SK-N-SH (cell line): ENCODE measurements around the gene ABCB6. TPM values are rescaled to one million over a fixed set of nuclear protein-coding genes. Genes with fewer than 3 reads are reported as not detected.
A peak's percentile ranks its signal among the peaks of the same experiment; 100 is the strongest.

Experiments used
- CTCF ChIA-PET: fragments of 300-600, 350-600 bp; formaldehyde crosslinking; extraction: SDS; loops from one replicate; lab custom pipeline; 2021; lab: Yijun Ruan, JAX
- POLR2A ChIA-PET: fragments of 350-600 bp; sonication (Branson Sonifier 250); formaldehyde crosslinking; extraction: SDS; loops from one replicate; lab custom pipeline; 2020; ENCODE audit warnings: antibody characterized with exemption, inconsistent platforms; lab: Yijun Ruan, JAX
- DNase-seq: peaks from one replicate; pipeline ENCODE4 v3.0.0; 2012
- H2AFZ ChIP-seq: fragments of 200-600 bp; sonication (generic); 2 replicates; pipeline ENCODE4 v1.8.1; 2016; ENCODE audit warnings: antibody characterized with exemption, mild to moderate bottlenecking, low read depth
- H3F3A ChIP-seq: fragments of 200-600 bp; sonication (generic); replicated peaks from 2 replicates; pipeline ENCODE3; 2016; ENCODE audit warnings: antibody characterized with exemption, mild to moderate bottlenecking; ENCODE audit not compliant: insufficient read depth
- H3K27ac ChIP-seq, 2 experiments: fragments of 200-500 bp in 1 of 2; fragments of 200-600 bp in 1 of 2; sonication (Bioruptor generic) in 1 of 2; sonication (generic), shearing (Covaris generic) in 1 of 2; 2 replicates each; pipeline versions ENCODE4 v1.5.1 to v1.6.1; 2014 to 2016; ENCODE audit warnings: low read depth in 2 of 2, inconsistent platforms in 1 of 2, low read length in 1 of 2, mild to moderate bottlenecking in 1 of 2, mixed read lengths in 1 of 2
- H3K27me3 ChIP-seq: fragments of 200-600 bp; sonication (generic), shearing (Covaris generic); 2 replicates; pipeline ENCODE4 v1.6.1; 2016; ENCODE audit warnings: mixed run types; ENCODE audit not compliant: insufficient read depth
- H3K36me3 ChIP-seq, 2 experiments: fragments of 200-500 bp in 1 of 2; fragments of 200-600 bp in 1 of 2; sonication (Bioruptor generic) in 1 of 2; sonication (generic) in 1 of 2; replicated peaks in 1 of 2; 2 replicates each; pipeline versions ENCODE3 to v1.5.1; 2014 to 2016; ENCODE audit warnings: low read length in 1 of 2, mild to moderate bottlenecking in 1 of 2; ENCODE audit not compliant: insufficient read depth in 2 of 2, control insufficient read depth in 1 of 2
- H3K4me1 ChIP-seq, 2 experiments: fragments of 200-500 bp in 1 of 2; fragments of 200-600 bp in 1 of 2; sonication (Bioruptor generic) in 1 of 2; sonication (generic), shearing (Covaris generic) in 1 of 2; 2 replicates each; pipeline versions ENCODE4 v1.5.1 to v1.6.1; 2014 to 2016; ENCODE audit warnings: low read depth in 1 of 2, low read length in 1 of 2, mixed run types in 1 of 2; ENCODE audit not compliant: insufficient read depth in 2 of 2, control insufficient read depth in 1 of 2
- H3K4me2 ChIP-seq: fragments of 200-600 bp; sonication (generic), shearing (Covaris generic); 2 replicates; pipeline ENCODE4 v1.6.1; 2017; ENCODE audit warnings: mixed run types
- H3K4me3 ChIP-seq, 2 experiments: fragments of 200-500 bp in 1 of 2; fragments of 200-600 bp in 1 of 2; sonication (Bioruptor generic) in 1 of 2; sonication (generic), shearing (Covaris generic) in 1 of 2; 2 replicates each; pipeline versions ENCODE4 v1.5.1 to v1.8.1; 2014 to 2016; ENCODE audit warnings: low read depth in 2 of 2, inconsistent platforms in 1 of 2, low read length in 1 of 2, mild to moderate bottlenecking in 1 of 2, mixed read lengths in 1 of 2, moderate library complexity in 1 of 2
- H3K79me2 ChIP-seq: fragments of 200-600 bp; sonication (generic); 2 replicates; pipeline ENCODE4 v1.8.1; 2017; ENCODE audit warnings: mild to moderate bottlenecking; ENCODE audit not compliant: insufficient read depth
- H3K9ac ChIP-seq: fragments of 200-600 bp; sonication (generic); 2 replicates; pipeline ENCODE4 v1.6.1; 2017; ENCODE audit warnings: mixed run types
- H3K9me2 ChIP-seq: fragments of 200-600 bp; sonication (generic); 2 replicates; pipeline ENCODE4 v1.6.1; 2017; ENCODE audit warnings: mixed run types
- H3K9me3 ChIP-seq: fragments of 200-600 bp; sonication (generic); 2 replicates; pipeline ENCODE4 v1.6.1; 2017; ENCODE audit warnings: mixed run types, mild to moderate bottlenecking, moderate library complexity
- H4K20me1 ChIP-seq: fragments of 200-600 bp; sonication (generic); 2 replicates; pipeline ENCODE4 v1.6.1; 2017; ENCODE audit warnings: mild to moderate bottlenecking, mixed run types; ENCODE audit not compliant: insufficient read depth
- GABPA ChIP-seq: IDR thresholded peaks from 2 replicates; pipeline ENCODE4 v1.4.0; 2012; ENCODE audit warnings: low read depth, mild to moderate bottlenecking
- IRF3 ChIP-seq: fragments of 150-350 bp; IDR thresholded peaks from 2 replicates; pipeline ENCODE4 v1.6.1; 2016; ENCODE audit warnings: mild to moderate bottlenecking, low read depth, low read length
- JUND ChIP-seq: IDR thresholded peaks from 2 replicates; pipeline ENCODE4 v1.4.0; 2012
- MAX ChIP-seq: IDR thresholded peaks from 2 replicates; pipeline ENCODE4 v1.4.0; 2012; ENCODE audit warnings: low read depth
- MXI1 ChIP-seq: IDR thresholded peaks from 2 replicates; pipeline ENCODE4 v1.6.1; 2012; ENCODE audit warnings: mild to moderate bottlenecking, low read depth, low read length, improper control_type of control experiment
- NRF1 ChIP-seq: IDR thresholded peaks from 2 replicates; pipeline ENCODE4 v1.6.1; 2012; ENCODE audit warnings: low read depth, mild to moderate bottlenecking, low read length
- REST ChIP-seq: IDR thresholded peaks from 2 replicates; pipeline ENCODE4 v1.6.1; 2012; ENCODE audit warnings: mild to moderate bottlenecking, low read depth, low read length, moderate library complexity
- SMC3 ChIP-seq: IDR thresholded peaks from 2 replicates; pipeline ENCODE4 v1.6.1; 2012; ENCODE audit warnings: low read depth, low read length, improper control_type of control experiment
- TAF1 ChIP-seq: IDR thresholded peaks from 2 replicates; pipeline ENCODE4 v1.6.1; 2012; ENCODE audit warnings: low read depth, mild to moderate bottlenecking, low read length, moderate library complexity, borderline replicate concordance
- TEAD4 ChIP-seq: IDR thresholded peaks from 2 replicates; pipeline ENCODE4 v1.4.0; 2012; ENCODE audit warnings: mild to moderate bottlenecking, borderline replicate concordance; ENCODE audit not compliant: insufficient read depth
- WGBS: methylation state at CpG from one replicate; pipeline ENCODE4 v1.1.6; 2017; ENCODE audit warnings: low lambda C conversion rate; 5-methylcytosine and 5-hydroxymethylcytosine counted together
- polyA plus RNA-seq, 3 experiments: library from polyadenylated mRNA; depleted of rRNA; stranded (reverse); fragments of >200 nt; gene quantifications; 2 replicates each; pipeline ENCODE4 v1.2.3, GENCODE V29; 2012

ABCB6 gene
- polyA plus RNA-seq, 1 of the 3 experiments (the other 2 are of a cell fraction): 27.4 TPM

GRCh38 chr2:219207134-219207883, 11.4 kb downstream of the ABCB6 start:
- Histone ChIP-seq H3K9me2 (no peaks in the 10 kb centered on the region), H3K4me3 (peak overlapping the region; percentile 69), H3K4me2 (peak overlapping the region; percentile 86), H3K4me1 (peaks cover 13 to 20% of the 10 kb centered on the region in 2 experiments; a peak in 3 of 4 replicates), H3F3A (peaks cover 15% of the 10 kb centered on the region), H4K20me1 (no peaks in the 10 kb centered on the region), H3K27me3 (no peaks in the 10 kb centered on the region), H3K9me3 (no peaks in the 10 kb centered on the region), H3K27ac (peak overlapping the region; percentile 67 to 83; a peak in 3 of 4 replicates)
- DNase-seq: no peak
- TF ChIP-seq MXI1: peak; percentile 86
- TF ChIP-seq JUND: no peak
- no peak for TF ChIP-seq MAX
- no peak for TF ChIP-seq TAF1
- TF ChIP-seq REST: no peak
- no peak for TF ChIP-seq IRF3
- no peak for TF ChIP-seq SMC3
- TF ChIP-seq GABPA: no peak
- TF ChIP-seq TEAD4: no peak
- TF ChIP-seq NRF1: peak; percentile 28; the same call in 1 of the 2 replicates
- TF ChIP-seq, all 33 proteins: peak for 2
- POLR2A ChIA-PET: interaction anchor here (1.2 to 4.6 kb wide), 4 partner anchors 10 to 333 kb away, joined by 4 to 52 read pairs (median 8); partner anchors contain the start of genes ABCB6, GLB1L and STK16
- peak overlapping the region; percentile 17; the same call in 1 of the 2 replicates for H3K9ac ChIP-seq
- CTCF ChIA-PET: interaction anchor here (0.6 to 4.0 kb wide), 4 partner anchors 10 to 81 kb away, joined by 3 to 26 read pairs (median 12); partner anchors contain the start of genes ABCB6, CNPPD1 and SLC23A3
- no peaks in the 10 kb centered on the region for H3K79me2 ChIP-seq
- peak overlapping the region; percentile 17; the same call in 1 of the 2 replicates for H2AFZ ChIP-seq
- H3K36me3 ChIP-seq: peaks cover 9 to 26% of the 10 kb centered on the region in 2 experiments
- WGBS: 23% methylated on average over 19 of the region's 22 CpGs
